HUES48 (cell line): ENCODE measurements around the gene LEPROT.

Experiments used
- H3K27ac ChIP-seq: one replicate; pipeline ENCODE4 v1.7.0; 2013; ENCODE audit warnings: low read depth, low read length, inconsistent platforms
- H3K27me3 ChIP-seq: 2 replicates; pipeline ENCODE4 v1.6.1; 2013; ENCODE audit warnings: mild to moderate bottlenecking, low read length; ENCODE audit not compliant: control insufficient read depth, insufficient read depth
- H3K36me3 ChIP-seq: 2 replicates; pipeline ENCODE4 v1.6.1; 2013; ENCODE audit warnings: low read length; ENCODE audit not compliant: control insufficient read depth, insufficient read depth
- H3K4me1 ChIP-seq: 2 replicates; pipeline ENCODE4 v1.6.1; 2013; ENCODE audit warnings: mild to moderate bottlenecking, low read length; ENCODE audit not compliant: control insufficient read depth, insufficient read depth
- H3K4me3 ChIP-seq: 2 replicates; pipeline ENCODE4 v1.5.1; 2013; ENCODE audit warnings: mild to moderate bottlenecking, low read depth, low read length
- H3K9ac ChIP-seq: 2 replicates; pipeline ENCODE4 v1.6.1; 2013; ENCODE audit warnings: mild to moderate bottlenecking, low read depth, low read length, moderate library complexity
- H3K9me3 ChIP-seq: 2 replicates; pipeline ENCODE4 v1.6.1; 2013; ENCODE audit warnings: low read length; ENCODE audit not compliant: control insufficient read depth, insufficient read depth

Gene LEPROT

GRCh38 chr1:65478379-65479026 lies 58.0 kb downstream of the LEPROT start:
- Histone ChIP-seq H3K4me1 (no peaks in the 10 kb centered on the region), H3K4me3 (no peak overlapping the region)

GRCh38 chr1:65479554-65480204 lies 59.2 kb downstream of the LEPROT start:
- no peaks in the 10 kb centered on the region for H3K4me1 ChIP-seq
- H3K27me3 ChIP-seq: no peaks in the 10 kb centered on the region
- H3K9me3 ChIP-seq: no peaks in the 10 kb centered on the region
- no peak overlapping the region for H3K27ac ChIP-seq
- no peak overlapping the region for H3K9ac ChIP-seq
- H3K4me3 ChIP-seq: no peak overlapping the region
- H3K36me3 ChIP-seq: no peaks in the 10 kb centered on the region

More at GRCh38 chr1:65478379-65479026, 58.0 kb downstream of the LEPROT start:
- Histone ChIP-seq H3K9ac (no peak overlapping the region), H3K27ac (no peak overlapping the region), H3K27me3 (no peaks in the 10 kb centered on the region), H3K36me3 (no peaks in the 10 kb centered on the region), H3K9me3 (no peaks in the 10 kb centered on the region)

GRCh38 chr1:65480684-65481405 lies 60.4 kb downstream of the LEPROT start:
- H3K27me3 ChIP-seq: no peaks in the 10 kb centered on the region
- H3K27ac ChIP-seq: no peak overlapping the region
- H3K9me3 ChIP-seq: no peaks in the 10 kb centered on the region
- no peak overlapping the region for H3K4me3 ChIP-seq
- no peaks in the 10 kb centered on the region for H3K4me1 ChIP-seq
- no peaks in the 10 kb centered on the region for H3K36me3 ChIP-seq
- no peak overlapping the region for H3K9ac ChIP-seq

GRCh38 chr1:65483993-65484754 lies 63.7 kb downstream of the LEPROT start:
- Histone ChIP-seq H3K4me1 (no peaks in the 10 kb centered on the region), H3K27ac (no peak overlapping the region), H3K27me3 (no peaks in the 10 kb centered on the region), H3K36me3 (no peaks in the 10 kb centered on the region), H3K9me3 (no peaks in the 10 kb centered on the region), H3K9ac (no peak overlapping the region), H3K4me3 (no peak overlapping the region)
